ENCODE results near the gene SPATA19. TPM values are rescaled to one million over a fixed set of nuclear protein-coding genes. Genes with fewer than 3 reads are reported as not detected.

The SPATA19 gene
- total RNA-seq, 1 experiment from 2014 or later: not detected

GRCh38 chr11:133887692-133888332, 42.5 kb upstream of the SPATA19 start:
- intact Hi-C loops (cut with micrococcal nuclease; ENCODE audit: unreplicated experiment) (no loop called here), in situ Hi-C loops (cut with HindIII; ENCODE audit: low pct_unique_long_range_greater_than_20kb, low sequenced_read_pairs) (no loop called here)
- no peak for TF ChIP-seq POLR2AphosphoS5 (IDR thresholded peaks at IDR 0.05; ENCODE audit: low read depth, low read length)
- TF ChIP-seq, protein P1, sequence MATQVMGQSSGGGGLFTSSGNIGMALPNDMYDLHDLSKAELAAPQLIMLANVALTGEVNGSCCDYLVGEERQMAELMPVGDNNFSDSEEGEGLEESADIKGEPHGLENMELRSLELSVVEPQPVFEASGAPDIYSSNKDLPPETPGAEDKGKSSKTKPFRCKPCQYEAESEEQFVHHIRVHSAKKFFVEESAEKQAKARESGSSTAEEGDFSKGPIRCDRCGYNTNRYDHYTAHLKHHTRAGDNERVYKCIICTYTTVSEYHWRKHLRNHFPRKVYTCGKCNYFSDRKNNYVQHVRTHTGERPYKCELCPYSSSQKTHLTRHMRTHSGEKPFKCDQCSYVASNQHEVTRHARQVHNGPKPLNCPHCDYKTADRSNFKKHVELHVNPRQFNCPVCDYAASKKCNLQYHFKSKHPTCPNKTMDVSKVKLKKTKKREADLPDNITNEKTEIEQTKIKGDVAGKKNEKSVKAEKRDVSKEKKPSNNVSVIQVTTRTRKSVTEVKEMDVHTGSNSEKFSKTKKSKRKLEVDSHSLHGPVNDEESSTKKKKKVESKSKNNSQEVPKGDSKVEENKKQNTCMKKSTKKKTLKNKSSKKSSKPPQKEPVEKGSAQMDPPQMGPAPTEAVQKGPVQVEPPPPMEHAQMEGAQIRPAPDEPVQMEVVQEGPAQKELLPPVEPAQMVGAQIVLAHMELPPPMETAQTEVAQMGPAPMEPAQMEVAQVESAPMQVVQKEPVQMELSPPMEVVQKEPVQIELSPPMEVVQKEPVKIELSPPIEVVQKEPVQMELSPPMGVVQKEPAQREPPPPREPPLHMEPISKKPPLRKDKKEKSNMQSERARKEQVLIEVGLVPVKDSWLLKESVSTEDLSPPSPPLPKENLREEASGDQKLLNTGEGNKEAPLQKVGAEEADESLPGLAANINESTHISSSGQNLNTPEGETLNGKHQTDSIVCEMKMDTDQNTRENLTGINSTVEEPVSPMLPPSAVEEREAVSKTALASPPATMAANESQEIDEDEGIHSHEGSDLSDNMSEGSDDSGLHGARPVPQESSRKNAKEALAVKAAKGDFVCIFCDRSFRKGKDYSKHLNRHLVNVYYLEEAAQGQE (IDR thresholded peaks at IDR 0.05; ENCODE audit: insufficient read depth in 1 of 2, low read depth in 2 of 2, low read length in 1 of 2): no peak
- no peak for TF ChIP-seq TCF7L2 (IDR thresholded peaks at IDR 0.05; ENCODE audit: low read depth, low read length)
- TF ChIP-seq CTCF (IDR thresholded peaks at IDR 0.05): no peak
- TF ChIP-seq SIN3A (IDR thresholded peaks at IDR 0.05; ENCODE audit: borderline replicate concordance, insufficient read depth, low read depth, low read length): no peak
- BruUV-seq (replicated peaks): no TSS peak
- Histone ChIP-seq H3K27ac (ENCODE audit: low read length) (no peak overlapping the region), H3K4me3 (ENCODE audit: low read depth in 2 of 2, low read length in 2 of 2) (no peak overlapping the region), H3K9me3 (ENCODE audit: control insufficient read depth, insufficient read depth, low read depth, low read length) (no peaks in the 10 kb centered on the region), H3K36me3 (ENCODE audit: control insufficient read depth, insufficient read depth, low read length) (no peaks in the 10 kb centered on the region), H3K4me1 (ENCODE audit: control insufficient read depth, insufficient read depth, low read length) (no peaks in the 10 kb centered on the region), H3K27me3 (ENCODE audit: control insufficient read depth, insufficient read depth, low read length) (peaks cover 12% of the 10 kb centered on the region)
- DNase-seq (ENCODE audit: low read depth, low spot score) (no peak), ATAC-seq (no peak)
- CTCF ChIA-PET: no interaction called here
- POLR2A ChIA-PET: no interaction called here

DNA sequence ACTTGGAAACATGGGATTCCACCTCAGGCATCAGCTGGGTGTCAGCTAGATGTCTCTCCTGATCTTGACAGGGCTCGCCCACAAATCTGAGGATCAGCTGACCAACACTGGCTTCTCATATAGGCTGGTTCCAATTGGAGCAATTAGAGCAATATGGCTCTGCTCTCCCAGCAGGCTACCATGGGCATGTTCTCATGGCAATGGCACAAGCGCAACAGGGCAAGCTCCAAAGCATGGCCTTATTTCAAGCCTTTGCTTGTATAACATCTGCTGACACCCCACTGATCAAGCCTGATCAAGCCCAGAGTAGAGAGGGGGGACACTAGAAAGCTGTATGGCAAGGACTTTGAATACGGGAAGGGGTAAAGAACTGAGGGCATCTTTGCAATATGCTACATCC, 40.7 kb upstream of the SPATA19 start:
- TF ChIP-seq, protein P1 (IDR thresholded peaks at IDR 0.05; ENCODE audit: insufficient read depth in 1 of 2, low read depth in 2 of 2, low read length in 1 of 2): no peak
- no peak for TF ChIP-seq POLR2AphosphoS5 (IDR thresholded peaks at IDR 0.05; ENCODE audit: low read depth, low read length)
- TF ChIP-seq CTCF (IDR thresholded peaks at IDR 0.05): no peak
- TF ChIP-seq SIN3A (IDR thresholded peaks at IDR 0.05; ENCODE audit: borderline replicate concordance, insufficient read depth, low read depth, low read length): no peak
- no peak for TF ChIP-seq TCF7L2 (IDR thresholded peaks at IDR 0.05; ENCODE audit: low read depth, low read length)
- Histone ChIP-seq H3K27me3 (ENCODE audit: control insufficient read depth, insufficient read depth, low read length) (peaks cover 12% of the 10 kb centered on the region), H3K9me3 (ENCODE audit: control insufficient read depth, insufficient read depth, low read depth, low read length) (no peaks in the 10 kb centered on the region), H3K4me3 (ENCODE audit: low read depth in 2 of 2, low read length in 2 of 2) (no peak overlapping the region), H3K4me1 (ENCODE audit: control insufficient read depth, insufficient read depth, low read length) (no peaks in the 10 kb centered on the region), H3K27ac (ENCODE audit: low read length) (no peak overlapping the region), H3K36me3 (ENCODE audit: control insufficient read depth, insufficient read depth, low read length) (no peaks in the 10 kb centered on the region)
- POLR2A ChIA-PET: no interaction called here
- ATAC-seq (no peak), DNase-seq (ENCODE audit: low read depth, low spot score) (no peak)
- intact Hi-C loops (cut with micrococcal nuclease; ENCODE audit: unreplicated experiment): no loop called here
- CTCF ChIA-PET: no interaction called here
- BruUV-seq (replicated peaks): no TSS peak
- in situ Hi-C loops (cut with HindIII; ENCODE audit: low pct_unique_long_range_greater_than_20kb, low sequenced_read_pairs): no loop called here
